ENCODE results near the gene SGSM2.

GRCh38 chr17:2346475-2346874 is 9.2 kb downstream of the SGSM2 start:
- no peak for TF ChIP-seq POLR2A (IDR thresholded peaks at IDR 0.05)
- no peak for TF ChIP-seq EP300 (IDR thresholded peaks at IDR 0.05; ENCODE audit: low read depth)
